H9 (cell line): ENCODE measurements around the gene DDIT4. TPM values are rescaled to one million over a fixed set of nuclear protein-coding genes. Genes with fewer than 3 reads are reported as not detected.

Experiments used
- DNase-seq: peaks from one replicate; pipeline ENCODE4 v3.0.0-alpha.2; 2017
- H2AFZ ChIP-seq: one replicate; pipeline ENCODE4 v1.6.1; 2013; ENCODE audit warnings: mild to moderate bottlenecking, low read length, control low read depth, moderate library complexity
- H2AK5ac ChIP-seq: 2 replicates; pipeline ENCODE4 v1.6.1; 2013; ENCODE audit warnings: low read length, control low read depth, mixed read lengths; ENCODE audit not compliant: insufficient read length
- H2BK120ac ChIP-seq: one replicate; pipeline ENCODE4 v1.6.1; 2013; ENCODE audit warnings: low read depth, mild to moderate bottlenecking, low read length, control low read depth, inconsistent platforms; ENCODE audit not compliant: poor library complexity, severe bottlenecking
- H2BK12ac ChIP-seq: 2 replicates; pipeline ENCODE4 v1.6.1; 2013; ENCODE audit warnings: low read length, control low read depth, mixed read lengths, low read depth; ENCODE audit not compliant: insufficient read length
- H2BK15ac ChIP-seq: 2 replicates; pipeline ENCODE4 v1.6.1; 2013; ENCODE audit warnings: low read depth, low read length, control low read depth
- H2BK20ac ChIP-seq: one replicate; pipeline ENCODE4 v1.6.1; 2013; ENCODE audit warnings: low read depth, mild to moderate bottlenecking, low read length, control low read depth, inconsistent platforms; ENCODE audit not compliant: poor library complexity, severe bottlenecking
- H2BK5ac ChIP-seq: 2 replicates; pipeline ENCODE4 v1.6.1; 2013; ENCODE audit warnings: low read length, control low read depth, mixed read lengths; ENCODE audit not compliant: insufficient read length
- H3K14ac ChIP-seq: 2 replicates; pipeline ENCODE4 v1.6.1; 2013; ENCODE audit warnings: low read length, control low read depth; ENCODE audit not compliant: insufficient read depth
- H3K18ac ChIP-seq: 2 replicates; pipeline ENCODE4 v1.6.1; 2013; ENCODE audit warnings: low read depth, mild to moderate bottlenecking, mixed read lengths, low read length, control low read depth; ENCODE audit not compliant: insufficient read length
- H3K23ac ChIP-seq: 2 replicates; pipeline ENCODE4 v1.6.1; 2013; ENCODE audit warnings: low read length, control low read depth, mixed read lengths, low read depth; ENCODE audit not compliant: insufficient read length
- H3K23me2 ChIP-seq: 2 replicates; pipeline ENCODE4 v1.6.1; 2013; ENCODE audit warnings: low read depth, mild to moderate bottlenecking, mixed read lengths, low read length, control low read depth; ENCODE audit not compliant: insufficient read length, poor library complexity, severe bottlenecking
- H3K27ac ChIP-seq: 2 replicates; pipeline ENCODE4 v1.5.1; 2013; ENCODE audit warnings: low read length, control low read depth, mixed read lengths, low read depth; ENCODE audit not compliant: insufficient read length
- H3K27me3 ChIP-seq: 2 replicates; pipeline ENCODE4 v1.6.1; 2013; ENCODE audit warnings: low read length, control low read depth, inconsistent platforms; ENCODE audit not compliant: insufficient read depth
- H3K4ac ChIP-seq: 2 replicates; pipeline ENCODE4 v1.6.1; 2013; ENCODE audit warnings: low read depth, mild to moderate bottlenecking, control low read depth, inconsistent platforms, low read length, moderate library complexity
- H3K4me1 ChIP-seq: 2 replicates; pipeline ENCODE4 v1.6.1; 2013; ENCODE audit warnings: low read length, control low read depth, inconsistent platforms; ENCODE audit not compliant: insufficient read depth
- H3K4me2 ChIP-seq: 2 replicates; pipeline ENCODE4 v1.6.1; 2013; ENCODE audit warnings: low read length, control low read depth, mixed read lengths; ENCODE audit not compliant: insufficient read length, insufficient read depth
- H3K56ac ChIP-seq: 2 replicates; pipeline ENCODE4 v1.6.1; 2013; ENCODE audit warnings: low read depth, mild to moderate bottlenecking, mixed read lengths, low read length, control low read depth; ENCODE audit not compliant: insufficient read length
- H3K79me1 ChIP-seq: 2 replicates; pipeline ENCODE4 v1.6.1; 2013; ENCODE audit warnings: low read depth, mild to moderate bottlenecking, moderate library complexity, low read length, control low read depth, inconsistent platforms; ENCODE audit not compliant: insufficient read depth, poor library complexity, severe bottlenecking
- H3K79me2 ChIP-seq: 2 replicates; pipeline ENCODE4 v1.6.1; 2013; ENCODE audit warnings: low read length, control low read depth, inconsistent platforms; ENCODE audit not compliant: insufficient read depth
- H3K9ac ChIP-seq: 2 replicates; pipeline ENCODE4 v1.6.1; 2013; ENCODE audit warnings: low read length, control low read depth, mixed read lengths; ENCODE audit not compliant: insufficient read length; ENCODE audit errors: extremely low read depth
- H3K9me3 ChIP-seq: one replicate; pipeline ENCODE4 v1.6.1; 2013; ENCODE audit warnings: low read depth, low read length, inconsistent platforms; ENCODE audit not compliant: control insufficient read depth
- H3T11ph ChIP-seq: one replicate; pipeline ENCODE4 v1.6.1; 2013; ENCODE audit warnings: mild to moderate bottlenecking, low read length, control low read depth, inconsistent platforms
- H4K20me1 ChIP-seq: one replicate; pipeline ENCODE4 v1.6.1; 2013; ENCODE audit not compliant: control insufficient read depth, insufficient read length, insufficient read depth
- H4K5ac ChIP-seq: 2 replicates; pipeline ENCODE4 v1.6.1; 2013; ENCODE audit warnings: low read depth, mild to moderate bottlenecking, mixed read lengths, low read length, control low read depth; ENCODE audit not compliant: insufficient read length
- H4K8ac ChIP-seq: replicated peaks from 2 replicates; pipeline ENCODE4 v1.6.1; 2013; ENCODE audit warnings: low read length, control low read depth, mixed read lengths, low read depth; ENCODE audit not compliant: insufficient read length
- H4K91ac ChIP-seq: 2 replicates; pipeline ENCODE4 v1.6.1; 2013; ENCODE audit warnings: low read depth, mild to moderate bottlenecking, moderate library complexity, mixed read lengths, low read length, control low read depth; ENCODE audit not compliant: insufficient read length
- H3K27ac Mint-ChIP-seq, 3 experiments: 2 replicates in 2 of 3; 3 replicates in 1 of 3; pipeline ENCODE4 v1.8.0; 2020 to 2021; ENCODE audit warnings: mixed read lengths in 3 of 3, mild to moderate bottlenecking in 1 of 3, moderate library complexity in 1 of 3
- H3K27me3 Mint-ChIP-seq: 2 replicates; pipeline ENCODE4 v1.8.0; 2021; ENCODE audit warnings: low read depth, mild to moderate bottlenecking, moderate library complexity, mixed read lengths
- H3K36me3 Mint-ChIP-seq, 3 experiments: 2 replicates in 2 of 3; 3 replicates in 1 of 3; pipeline ENCODE4 v1.8.0; 2020 to 2021; ENCODE audit warnings: low read depth in 3 of 3, mixed read lengths in 3 of 3; ENCODE audit not compliant: insufficient read depth in 1 of 3
- H3K4me1 Mint-ChIP-seq, 2 experiments: 2 replicates each; pipeline ENCODE4 v1.8.0; 2020; ENCODE audit warnings: mixed read lengths in 2 of 2
- H3K4me3 Mint-ChIP-seq, 2 experiments: 2 replicates in 1 of 2; 3 replicates in 1 of 2; pipeline ENCODE4 v1.8.0; 2020 to 2021; ENCODE audit warnings: mild to moderate bottlenecking in 2 of 2, mixed read lengths in 2 of 2, moderate library complexity in 1 of 2
- H3K9me3 Mint-ChIP-seq, 2 experiments: 2 replicates in 1 of 2; 3 replicates in 1 of 2; pipeline ENCODE4 v1.8.0; 2020; ENCODE audit warnings: mild to moderate bottlenecking in 2 of 2, mixed read lengths in 2 of 2, moderate library complexity in 1 of 2
- CTCF ChIP-seq: fragments of 200-600 bp; sonication (generic); conservative IDR thresholded peaks from 3 replicates; pipeline ENCODE4 v1.8.0; 2021; ENCODE audit warnings: antibody characterized with exemption, mild to moderate bottlenecking
- WGBS: extraction: QIAGEN DNeasy Blood & Tissue Kit; methylation state at CpG from one replicate; pipeline ENCODE4 v1.1.7; 2013; ENCODE audit warnings: missing lambda C conversion rate, low lambda C conversion rate, mixed read lengths; ENCODE audit not compliant: insufficient read length; ENCODE audit errors: extremely low coverage; 5-methylcytosine and 5-hydroxymethylcytosine counted together
- total RNA-seq: library from RNA; stranded (reverse); gene quantifications from 2 replicates; pipeline ENCODE4 v1.2.1, GENCODE V29; 2021

The DDIT4 gene
- total RNA-seq, 1 experiment from 2014 or later: 84.0 TPM

- Histone ChIP-seq H3K23ac (no peak overlapping the region), H2BK20ac (no peak overlapping the region), H2BK15ac (no peak overlapping the region), H3K79me2 (no peaks in the 10 kb centered on the region), H4K91ac (no peak overlapping the region), H2BK5ac (no peak overlapping the region), H4K8ac (no peak overlapping the region), H2AFZ (no peak overlapping the region), H3K14ac (peak overlapping the region; percentile 59), H3K27ac (no peak overlapping the region), H3K56ac (no peak overlapping the region), H2BK12ac (no peak overlapping the region), H3K9me3 (no peaks in the 10 kb centered on the region), H3K9ac (peak overlapping the region; percentile 39), H4K5ac (no peak overlapping the region), H3K23me2 (peaks cover 8% of the 10 kb centered on the region), H3K18ac (peak overlapping the region; percentile 66), H2AK5ac (no peak overlapping the region), H3K4me1 (peaks cover 3% of the 10 kb centered on the region; the same call in 1 of the 2 replicates), H3K4ac (no peak overlapping the region), H3K4me2 (peak overlapping the region; percentile 85), H3K27me3 (no peaks in the 10 kb centered on the region), H3K79me1 (no peaks in the 10 kb centered on the region), H4K20me1 (no peaks in the 10 kb centered on the region), H2BK120ac (no peak overlapping the region), H3T11ph (no peak overlapping the region)
- Mint-ChIP-seq H3K27me3 (peaks cover 2% of the 10 kb centered on the region; the same call in 1 of the 2 replicates), H3K4me3 (peak overlapping the region; percentile 73 to 81), H3K36me3 (peaks cover 0 to 2% (median 0%) of the 10 kb centered on the region in 3 experiments; a peak in 2 of 7 replicates), H3K27ac (peak overlapping the region in 1 of 3 experiments; percentile 49; a peak in 1 of 7 replicates), H3K9me3 (no peaks in the 10 kb centered on the region; a peak in 1 of 5 replicates), H3K4me1 (peaks cover 17 to 38% of the 10 kb centered on the region in 2 experiments)
- no peak for TF ChIP-seq CTCF
- DNase-seq: no peak
- no CpG with 5 or more reads among the region's 30 CpGs for WGBS
Observed at GRCh38 chr10:72297281-72297804, 23.6 kb downstream of the DDIT4 start.
